ENCODE results near the gene EMP2.

EMP2 gene

DNA sequence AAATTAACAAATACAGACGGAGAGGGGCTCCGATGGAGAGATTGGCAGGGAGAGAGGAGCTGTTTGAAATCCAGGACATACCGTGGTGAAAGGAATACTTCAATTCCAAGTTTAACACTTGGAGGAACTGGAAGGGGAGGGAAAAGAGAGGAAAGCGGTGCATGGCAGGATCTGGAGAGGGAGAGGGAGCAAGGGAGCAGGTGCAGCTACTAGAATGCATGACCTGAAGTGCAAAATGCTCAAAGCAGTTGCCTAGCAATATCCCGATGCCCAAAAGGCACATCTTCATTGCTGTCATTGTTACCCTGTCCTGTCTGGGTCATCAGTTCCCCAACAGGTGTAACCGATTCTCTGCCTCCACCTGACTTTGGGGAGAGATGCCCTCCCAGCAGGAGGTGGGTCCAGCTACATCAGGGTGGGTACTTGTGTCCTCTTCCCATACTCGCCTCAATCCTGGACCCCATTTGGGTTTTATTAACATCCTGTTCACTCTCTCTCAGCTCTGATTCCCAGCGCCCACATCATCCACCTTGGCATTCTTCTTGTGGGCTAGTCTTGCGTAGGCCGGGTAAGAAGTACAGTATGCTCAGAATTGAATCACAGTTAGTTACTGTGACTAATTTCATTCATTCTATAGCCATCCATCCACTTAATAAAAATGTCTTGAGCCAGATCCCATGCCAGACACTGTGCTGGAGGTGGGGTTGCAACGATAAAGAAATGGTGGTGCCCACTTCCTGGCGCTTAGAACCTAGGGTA lies 37.4 kb upstream of the EMP2 start:
- H3K27ac ChIP-seq (ENCODE audit: low read length): no peak overlapping the region

DNA sequence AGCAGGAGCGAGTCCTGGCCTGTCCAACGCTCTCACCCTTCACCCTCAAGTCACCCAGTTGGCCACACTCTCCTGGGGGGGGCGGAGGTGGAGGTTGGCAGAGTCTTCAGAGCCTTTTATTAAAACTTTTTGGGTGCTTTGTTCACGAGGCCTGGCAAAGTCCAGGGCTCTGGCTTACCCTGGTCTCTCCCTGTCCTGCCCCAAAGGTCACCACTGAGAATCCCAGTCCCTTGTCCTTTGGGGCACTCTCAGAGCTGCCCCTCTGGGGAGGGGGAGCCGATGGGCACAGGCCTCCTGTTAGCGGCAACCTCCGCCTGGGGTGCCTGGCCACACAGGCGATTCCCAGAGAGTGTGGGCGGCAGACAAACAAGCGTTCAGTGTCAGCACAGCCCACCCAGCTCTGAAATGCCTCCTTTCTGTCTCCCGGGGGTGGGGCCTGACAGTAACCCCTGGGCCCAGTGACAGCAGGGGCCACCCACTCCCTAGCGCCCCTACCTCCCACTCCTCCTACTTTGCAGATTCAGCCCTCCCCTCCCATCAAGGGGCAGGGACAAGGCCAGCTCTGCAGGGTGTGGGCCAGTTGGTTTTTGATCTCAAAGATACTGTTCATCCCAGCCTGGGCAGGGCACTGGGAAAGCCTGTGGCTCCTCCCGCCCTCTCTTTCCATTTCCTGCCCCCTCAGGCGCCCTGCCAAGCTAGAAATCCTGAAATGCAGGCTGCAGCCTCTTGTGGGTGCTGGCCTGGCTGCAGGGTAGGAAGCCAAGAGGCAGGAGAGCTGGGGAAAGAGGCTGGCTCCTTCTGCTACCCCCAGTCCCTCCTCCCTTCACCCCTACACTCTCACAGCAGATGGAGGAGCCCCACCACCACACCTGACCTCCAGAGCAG lies 36.6 kb upstream of the EMP2 start:
- Histone ChIP-seq H3K27me3 (ENCODE audit: insufficient read depth, low read length) (peaks cover 19% of the 10 kb centered on the region; the same call in 1 of the 2 replicates), H3K36me3 (ENCODE audit: insufficient read depth, low read depth, low read length) (no peaks in the 10 kb centered on the region), H3K9me3 (ENCODE audit: insufficient read depth, low read depth, low read length) (no peaks in the 10 kb centered on the region), H3K27ac (ENCODE audit: low read length) (no peak overlapping the region), H3K4me1 (ENCODE audit: insufficient read depth, low read length) (peaks cover 15% of the 10 kb centered on the region), H3K4me3 (ENCODE audit: low read length) (no peak overlapping the region; the same call in 1 of the 2 replicates), H3K9ac (ENCODE audit: low read depth, low read length) (no peak overlapping the region)

More for the DNA sequence above, 37.4 kb upstream of the EMP2 start:
- peaks cover 15% of the 10 kb centered on the region for H3K4me1 ChIP-seq (ENCODE audit: insufficient read depth, low read length)
- no peaks in the 10 kb centered on the region for H3K9me3 ChIP-seq (ENCODE audit: insufficient read depth, low read depth, low read length)
- H3K36me3 ChIP-seq (ENCODE audit: insufficient read depth, low read depth, low read length): no peaks in the 10 kb centered on the region
- no peak overlapping the region for H3K4me3 ChIP-seq (ENCODE audit: low read length)
- peaks cover 19% of the 10 kb centered on the region; the same call in 1 of the 2 replicates for H3K27me3 ChIP-seq (ENCODE audit: insufficient read depth, low read length)
- no peak overlapping the region for H3K9ac ChIP-seq (ENCODE audit: low read depth, low read length)

DNA sequence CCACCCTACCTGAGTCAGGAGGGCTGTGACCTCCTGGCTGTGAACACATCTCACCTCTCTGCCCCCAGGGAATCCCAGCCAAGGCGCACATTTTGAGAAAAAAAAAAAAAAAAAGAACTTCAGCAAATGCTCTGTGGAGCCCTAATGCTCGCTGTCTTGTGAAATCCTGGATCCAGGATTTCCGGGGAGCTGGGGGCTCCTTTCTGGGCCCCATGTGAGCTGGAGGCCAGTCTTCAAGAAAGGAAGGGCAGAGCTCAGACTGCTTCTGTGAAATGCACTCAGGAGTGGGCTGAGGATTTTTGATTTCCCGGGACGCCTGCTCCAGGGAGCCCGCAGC lies 36.0 kb upstream of the EMP2 start:
- H3K4me3 ChIP-seq (ENCODE audit: low read length): no peak overlapping the region
- peaks cover 15% of the 10 kb centered on the region for H3K4me1 ChIP-seq (ENCODE audit: insufficient read depth, low read length)
- H3K9me3 ChIP-seq (ENCODE audit: insufficient read depth, low read depth, low read length): no peaks in the 10 kb centered on the region
- no peaks in the 10 kb centered on the region for H3K36me3 ChIP-seq (ENCODE audit: insufficient read depth, low read depth, low read length)
- no peak overlapping the region for H3K27ac ChIP-seq (ENCODE audit: low read length)
- H3K27me3 ChIP-seq (ENCODE audit: insufficient read depth, low read length): peaks cover 19% of the 10 kb centered on the region; the same call in 1 of the 2 replicates
- H3K9ac ChIP-seq (ENCODE audit: low read depth, low read length): no peak overlapping the region; the same call in 1 of the 2 replicates

DNA sequence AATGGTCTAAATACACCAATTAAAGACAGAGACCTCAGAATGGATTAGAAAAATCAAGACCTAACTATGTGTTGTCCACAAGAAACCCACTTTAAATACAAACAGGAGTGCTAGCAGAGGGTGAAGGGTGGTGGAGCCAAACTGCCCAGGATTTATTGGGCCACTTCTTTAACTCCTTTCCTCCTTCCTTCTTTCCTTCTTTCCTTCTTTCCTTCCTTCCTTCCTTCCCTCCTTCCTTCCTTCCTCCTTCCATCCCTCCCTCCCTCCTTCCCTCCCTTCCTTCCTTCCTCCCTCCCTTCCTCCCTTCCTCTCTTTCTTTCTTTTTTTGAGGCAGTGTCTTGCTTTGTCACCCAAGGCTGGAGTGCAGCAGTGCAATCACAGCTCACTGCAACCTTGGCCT lies 34.3 kb upstream of the EMP2 start:
- Histone ChIP-seq H3K27ac (ENCODE audit: low read length) (no peak overlapping the region), H3K36me3 (ENCODE audit: insufficient read depth, low read depth, low read length) (no peaks in the 10 kb centered on the region), H3K4me1 (ENCODE audit: insufficient read depth, low read length) (peaks cover 12% of the 10 kb centered on the region), H3K9me3 (ENCODE audit: insufficient read depth, low read depth, low read length) (no peaks in the 10 kb centered on the region), H3K4me3 (ENCODE audit: low read length) (no peak overlapping the region), H3K27me3 (ENCODE audit: insufficient read depth, low read length) (peaks cover 19% of the 10 kb centered on the region; the same call in 1 of the 2 replicates), H3K9ac (ENCODE audit: low read depth, low read length) (no peak overlapping the region)

DNA sequence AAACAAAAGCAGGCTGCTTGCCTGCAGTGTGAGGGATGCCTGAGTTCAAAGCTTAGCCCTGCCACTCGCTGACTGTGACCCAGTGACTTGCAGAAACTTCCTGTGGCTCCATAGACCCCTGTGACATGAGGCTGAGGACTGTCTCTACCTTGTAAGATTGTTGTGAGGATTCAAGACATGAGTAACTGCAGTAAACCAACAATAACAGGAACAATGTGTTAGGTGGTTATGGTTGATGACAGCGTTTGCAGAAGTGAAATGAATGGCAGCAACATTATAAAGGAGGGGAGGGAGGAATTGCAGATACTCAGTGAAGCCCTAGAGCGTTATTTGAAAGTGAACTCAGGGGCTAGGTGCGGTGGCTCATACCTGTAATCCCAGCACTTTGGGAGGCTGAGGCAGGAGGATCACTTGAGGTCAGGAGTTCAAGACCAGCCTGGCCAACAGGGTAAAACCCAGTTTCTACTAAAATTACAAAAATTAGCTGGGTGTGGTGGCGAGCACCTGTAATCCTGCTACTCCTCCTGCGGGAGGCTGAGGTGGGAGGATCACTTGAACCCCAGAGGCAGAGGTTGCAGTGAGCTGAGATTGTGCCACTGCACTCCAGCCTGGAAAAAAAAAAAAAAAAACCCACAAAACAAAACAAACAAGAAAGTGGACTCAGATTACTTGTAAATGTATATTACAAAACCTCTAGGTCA lies 33.5 kb upstream of the EMP2 start:
- H3K36me3 ChIP-seq (ENCODE audit: insufficient read depth, low read depth, low read length): no peaks in the 10 kb centered on the region

DNA sequence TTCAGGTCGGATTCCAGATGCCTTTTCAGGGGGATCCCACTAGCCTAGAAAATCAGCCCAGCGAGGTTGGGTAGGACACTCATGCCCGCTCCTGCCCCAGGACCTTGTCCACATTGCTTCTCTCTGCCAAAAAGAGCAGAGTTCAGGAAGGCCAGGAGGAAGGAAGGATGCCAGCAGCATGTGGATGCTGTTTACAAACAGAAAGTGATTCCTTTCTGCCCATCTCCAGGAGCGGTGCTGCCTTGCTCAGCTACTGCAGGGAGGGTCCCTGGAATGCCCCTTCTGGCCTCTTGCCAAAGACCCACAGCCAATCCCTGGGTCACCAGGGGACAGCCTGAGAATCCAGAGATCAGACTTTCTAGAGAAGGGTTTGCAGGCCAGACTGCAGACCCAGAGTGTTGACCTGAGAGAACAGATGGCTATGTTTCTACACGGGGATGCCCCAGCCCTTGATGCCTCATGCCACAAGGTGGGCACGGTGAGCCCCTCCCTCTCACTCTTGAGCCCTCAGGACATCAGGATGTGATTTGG lies 32.3 kb upstream of the EMP2 start:
- Histone ChIP-seq H3K27ac (ENCODE audit: low read length) (no peak overlapping the region), H3K9me3 (ENCODE audit: insufficient read depth, low read depth, low read length) (no peaks in the 10 kb centered on the region), H3K9ac (ENCODE audit: low read depth, low read length) (no peak overlapping the region), H3K36me3 (ENCODE audit: insufficient read depth, low read depth, low read length) (no peaks in the 10 kb centered on the region), H3K27me3 (ENCODE audit: insufficient read depth, low read length) (peaks cover 3% of the 10 kb centered on the region; the same call in 1 of the 2 replicates), H3K4me3 (ENCODE audit: low read length) (no peak overlapping the region), H3K4me1 (ENCODE audit: insufficient read depth, low read length) (peaks cover 9% of the 10 kb centered on the region)

More for the DNA sequence above, 33.5 kb upstream of the EMP2 start:
- H3K4me1 ChIP-seq (ENCODE audit: insufficient read depth, low read length): peaks cover 11% of the 10 kb centered on the region
- no peak overlapping the region for H3K9ac ChIP-seq (ENCODE audit: low read depth, low read length)
- H3K4me3 ChIP-seq (ENCODE audit: low read length): no peak overlapping the region
- peaks cover 15% of the 10 kb centered on the region; the same call in 1 of the 2 replicates for H3K27me3 ChIP-seq (ENCODE audit: insufficient read depth, low read length)
- no peaks in the 10 kb centered on the region for H3K9me3 ChIP-seq (ENCODE audit: insufficient read depth, low read depth, low read length)
- H3K27ac ChIP-seq (ENCODE audit: low read length): no peak overlapping the region

DNA sequence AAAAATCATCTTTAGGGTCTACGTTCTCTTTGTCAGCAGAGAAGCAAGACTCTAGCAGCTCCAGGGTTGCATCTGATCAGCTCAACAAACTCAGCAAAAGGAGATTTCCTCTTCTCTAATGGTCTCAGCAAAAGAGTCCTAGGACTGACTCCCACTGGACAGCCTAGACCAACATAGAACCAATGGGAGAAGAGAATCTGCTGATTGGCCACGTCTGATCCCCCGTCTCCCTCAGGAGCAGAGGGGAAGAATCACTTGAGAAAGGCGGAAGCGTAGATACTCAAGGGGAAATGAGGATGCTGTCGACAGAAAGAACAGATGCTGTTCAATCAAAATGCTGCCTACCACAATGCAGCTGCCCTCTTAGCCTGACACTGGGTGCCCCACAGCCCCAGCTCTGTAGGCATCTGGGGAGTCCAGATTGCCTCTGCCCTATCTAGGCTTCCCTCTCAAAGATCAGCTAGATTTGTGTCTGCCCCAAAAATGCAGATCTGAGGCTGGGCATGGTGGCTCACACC lies 31.5 kb upstream of the EMP2 start:
- peaks cover 3% of the 10 kb centered on the region; the same call in 1 of the 2 replicates for H3K4me1 ChIP-seq (ENCODE audit: insufficient read depth, low read length)
- H3K4me3 ChIP-seq (ENCODE audit: low read length): no peak overlapping the region
- H3K9ac ChIP-seq (ENCODE audit: low read depth, low read length): no peak overlapping the region
- H3K27me3 ChIP-seq (ENCODE audit: insufficient read depth, low read length): no peaks in the 10 kb centered on the region
- no peaks in the 10 kb centered on the region for H3K36me3 ChIP-seq (ENCODE audit: insufficient read depth, low read depth, low read length)
- H3K9me3 ChIP-seq (ENCODE audit: insufficient read depth, low read depth, low read length): no peaks in the 10 kb centered on the region
- H3K27ac ChIP-seq (ENCODE audit: low read length): no peak overlapping the region

DNA sequence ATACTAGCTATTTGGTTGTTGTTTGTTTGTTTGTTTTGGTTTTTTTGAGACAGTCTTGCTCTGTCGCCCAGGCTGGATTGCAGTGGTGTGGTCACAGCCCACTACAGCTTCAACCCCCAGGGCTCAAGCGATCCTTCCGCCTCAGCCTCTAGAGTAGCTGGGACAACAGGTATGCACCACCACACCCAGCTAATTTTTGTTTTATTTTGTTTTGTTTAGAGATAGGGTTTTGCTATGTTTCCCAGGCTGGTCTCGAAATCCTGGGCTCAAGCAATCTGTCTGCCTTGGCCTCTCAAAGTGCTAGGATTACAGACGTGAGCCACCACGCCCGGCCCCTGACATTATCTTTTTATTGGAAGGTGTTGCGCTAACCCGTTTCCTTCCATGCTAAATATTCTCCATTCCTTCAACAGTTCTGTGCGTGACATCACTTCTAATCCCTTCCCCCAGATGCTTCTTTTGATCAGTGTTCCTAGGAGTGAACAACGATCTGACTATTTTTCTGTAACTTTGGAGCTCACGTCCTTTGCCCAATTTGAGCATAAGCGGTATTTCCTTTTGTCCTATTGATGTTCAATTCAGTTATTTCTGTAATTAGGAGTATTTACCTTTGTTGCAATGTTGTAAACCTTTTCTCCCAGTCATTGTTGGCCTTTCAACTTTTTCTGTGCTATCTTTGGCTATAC lies 30.2 kb upstream of the EMP2 start:
- Histone ChIP-seq H3K4me3 (ENCODE audit: low read length) (no peak overlapping the region), H3K9ac (ENCODE audit: low read depth, low read length) (no peak overlapping the region), H3K36me3 (ENCODE audit: insufficient read depth, low read depth, low read length) (no peaks in the 10 kb centered on the region), H3K27me3 (ENCODE audit: insufficient read depth, low read length) (no peaks in the 10 kb centered on the region), H3K4me1 (ENCODE audit: insufficient read depth, low read length) (no peaks in the 10 kb centered on the region), H3K9me3 (ENCODE audit: insufficient read depth, low read depth, low read length) (no peaks in the 10 kb centered on the region), H3K27ac (ENCODE audit: low read length) (no peak overlapping the region)

DNA sequence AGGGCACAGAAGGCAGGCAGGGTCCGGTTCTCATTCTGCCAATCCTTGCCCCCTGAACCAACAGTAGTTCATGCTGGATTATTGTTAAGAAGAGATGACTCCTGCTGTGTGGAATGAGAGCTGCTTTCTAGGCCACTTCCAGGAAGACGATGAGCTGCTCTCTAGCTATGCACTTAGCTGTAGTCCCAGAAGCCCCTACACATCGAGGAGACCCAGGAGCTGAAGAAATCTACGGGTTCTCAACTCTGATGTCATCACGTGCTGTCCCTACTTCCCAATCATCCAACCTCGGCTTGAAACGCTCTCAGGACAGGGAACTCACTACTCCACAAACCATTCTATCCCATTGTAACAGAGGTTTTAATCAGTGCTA lies 29.0 kb upstream of the EMP2 start:
- H3K9me3 ChIP-seq (ENCODE audit: insufficient read depth, low read depth, low read length): no peaks in the 10 kb centered on the region
- H3K4me1 ChIP-seq (ENCODE audit: insufficient read depth, low read length): no peaks in the 10 kb centered on the region
- no peak overlapping the region for H3K27ac ChIP-seq (ENCODE audit: low read length)
- H3K27me3 ChIP-seq (ENCODE audit: insufficient read depth, low read length): no peaks in the 10 kb centered on the region
- no peaks in the 10 kb centered on the region for H3K36me3 ChIP-seq (ENCODE audit: insufficient read depth, low read depth, low read length)
- H3K4me3 ChIP-seq (ENCODE audit: low read length): no peak overlapping the region
- H3K9ac ChIP-seq (ENCODE audit: low read depth, low read length): no peak overlapping the region

DNA sequence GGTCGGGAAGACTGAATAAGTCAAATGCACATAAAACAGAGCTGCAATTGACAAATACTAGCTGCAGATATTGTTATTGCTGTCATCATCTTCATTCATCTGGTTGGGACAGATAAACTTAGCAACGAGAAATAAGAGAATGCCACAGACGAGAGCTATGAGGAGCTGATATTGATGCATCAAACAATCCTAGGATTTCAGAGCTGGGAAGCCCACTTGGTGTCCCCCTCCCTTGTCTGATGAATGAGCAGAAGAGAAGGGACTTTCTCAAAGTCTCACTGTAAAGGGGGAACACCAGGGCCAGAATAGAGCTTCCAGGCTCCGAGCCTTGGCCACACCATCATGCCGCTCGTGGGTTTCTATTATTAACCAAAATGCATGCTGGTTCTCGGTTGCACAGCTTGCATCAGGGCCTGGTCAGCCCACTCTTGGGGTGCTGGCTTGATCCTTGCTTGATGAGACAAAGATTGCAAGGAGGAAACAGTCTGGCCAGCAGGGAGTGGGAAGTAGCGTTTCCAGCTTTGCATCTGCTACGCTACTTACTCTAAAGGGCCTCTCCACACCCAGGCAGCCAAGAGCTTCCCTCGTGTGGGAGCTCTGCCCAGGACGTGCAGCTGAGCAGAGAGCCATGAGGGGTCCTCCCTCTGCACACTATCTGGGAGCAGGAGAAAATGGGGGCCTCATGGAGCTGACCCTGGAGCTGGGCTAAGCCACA lies 28.4 kb upstream of the EMP2 start:
- no peaks in the 10 kb centered on the region for H3K36me3 ChIP-seq (ENCODE audit: insufficient read depth, low read depth, low read length)
- H3K4me3 ChIP-seq (ENCODE audit: low read length): no peak overlapping the region
- H3K9ac ChIP-seq (ENCODE audit: low read depth, low read length): no peak overlapping the region
- H3K4me1 ChIP-seq (ENCODE audit: insufficient read depth, low read length): no peaks in the 10 kb centered on the region
- no peak overlapping the region for H3K27ac ChIP-seq (ENCODE audit: low read length)
- H3K27me3 ChIP-seq (ENCODE audit: insufficient read depth, low read length): no peaks in the 10 kb centered on the region
- H3K9me3 ChIP-seq (ENCODE audit: insufficient read depth, low read depth, low read length): no peaks in the 10 kb centered on the region
